HCT116 (cell line): ENCODE data around the gene STRBP. TPM values are rescaled to one million over a fixed set of nuclear protein-coding genes. Genes with fewer than 3 reads are reported as not detected.
"Not testable (repeated sequence)": the region's sequence is repeated elsewhere in the genome, so short reads cannot be mapped to it uniquely, and the experiment has no call there.

ENCODE experiments used
- ATAC-seq: fragments of 200-7000 bp; cut with Tn5 transposase; 2 replicates; pipeline ENCODE4 v1.9.1; 2020; ENCODE audit warnings: mild to moderate bottlenecking, moderate library complexity
- BruUV-seq: library from RNA; stranded (reverse); fragments of 400-500 nt; replicated peaks from 2 replicates; lab custom pipeline; 2021; lab: Mats Ljungman, UMichigan
- CTCF ChIA-PET: fragments of 300-600 bp; sonication (Branson Sonifier 250); formaldehyde crosslinking; loops from one replicate; lab custom pipeline; 2021; ENCODE audit warnings: antibody characterized with exemption; lab: Charles Lee
- POLR2A ChIA-PET: fragments of 300-600, 350-600 bp; sonication (Branson Sonifier 250); formaldehyde crosslinking; loops from one replicate; lab custom pipeline; 2021; ENCODE audit warnings: antibody characterized with exemption; lab: Charles Lee
- RAD21 ChIA-PET, 2 experiments: fragments of 300-600 bp; sonication (Branson Sonifier 250); formaldehyde crosslinking; loops; one replicate each; lab custom pipeline; 2023; ENCODE audit warnings: low total read pairs in 2 of 2; ENCODE audit not compliant: uncharacterized antibody in 2 of 2, unreplicated experiment in 2 of 2, low non-redundant PET in 1 of 2; lab: Charles Lee
- DNase-seq: peaks from one replicate; pipeline ENCODE4 v3.0.0-alpha.2; 2010; ENCODE audit warnings: low read depth, low spot score
- H2AFZ ChIP-seq: fragments of 200-600 bp; shearing (Covaris generic), sonication (generic); 2 replicates; pipeline ENCODE4 v1.6.1; 2017; ENCODE audit warnings: low read depth, mixed run types, mixed read lengths, antibody characterized with exemption, low read length; ENCODE audit not compliant: poor library complexity, severe bottlenecking
- H3K27ac ChIP-seq: 2 replicates; pipeline ENCODE4 v1.5.1; 2012; ENCODE audit warnings: low read depth, low read length
- H3K27me3 ChIP-seq: fragments of 200-600 bp; sonication (generic); 2 replicates; pipeline ENCODE4 v1.6.1; 2016; ENCODE audit warnings: mixed run types, low read length, mixed read lengths; ENCODE audit not compliant: insufficient read depth
- H3K36me3 ChIP-seq, 2 experiments: fragments of 200-500 bp in 1 of 2; fragments of 200-600 bp in 1 of 2; sonication (Bioruptor generic) in 1 of 2; sonication (generic) in 1 of 2; 2 replicates each; pipeline versions ENCODE4 v1.5.1 to v1.6.1; 2014 to 2016; ENCODE audit warnings: low read length in 2 of 2, inconsistent platforms in 1 of 2, mixed read lengths in 1 of 2, mixed run types in 1 of 2; ENCODE audit not compliant: insufficient read depth in 2 of 2, control insufficient read depth in 1 of 2
- H3K4me1 ChIP-seq, 2 experiments: fragments of 200-600 bp in 1 of 2; sonication (generic) in 1 of 2; 2 replicates each; pipeline versions ENCODE4 v1.5.1 to v1.6.1; 2012 to 2017; ENCODE audit warnings: low read length in 2 of 2, inconsistent platforms in 1 of 2, mild to moderate bottlenecking in 1 of 2, mixed read lengths in 1 of 2, mixed run types in 1 of 2, moderate library complexity in 1 of 2; ENCODE audit not compliant: insufficient read depth in 2 of 2, control insufficient read depth in 1 of 2
- H3K4me2 ChIP-seq: fragments of 200-600 bp; sonication (generic); 2 replicates; pipeline ENCODE4 v1.6.1; 2017; ENCODE audit warnings: mixed run types, low read length, mixed read lengths
- H3K4me3 ChIP-seq, 2 experiments: fragments of 200-600 bp in 1 of 2; sonication (generic) in 1 of 2; replicated peaks in 1 of 2; 2 replicates each; pipeline ENCODE4 v1.5.1; 2011 to 2016; ENCODE audit warnings: low read length in 2 of 2, control low read depth in 1 of 2, low read depth in 1 of 2, mild to moderate bottlenecking in 1 of 2, mixed read lengths in 1 of 2, mixed run types in 1 of 2
- H3K79me2 ChIP-seq: fragments of 200-600 bp; sonication (generic); 2 replicates; pipeline ENCODE4 v1.6.1; 2017; ENCODE audit warnings: mild to moderate bottlenecking, mixed run types, low read length, moderate library complexity, mixed read lengths; ENCODE audit not compliant: insufficient read depth
- H3K9ac ChIP-seq: fragments of 200-600 bp; sonication (generic); 2 replicates; pipeline ENCODE4 v1.6.1; 2016; ENCODE audit warnings: low read length, mixed read lengths
- H3K9me2 ChIP-seq: fragments of 200-600 bp; sonication (generic), shearing (Covaris generic); 2 replicates; pipeline ENCODE4 v1.6.1; 2017; ENCODE audit warnings: mixed run types, mild to moderate bottlenecking, moderate library complexity; ENCODE audit not compliant: insufficient read depth
- H3K9me3 ChIP-seq, 2 experiments: fragments of 200-500 bp in 1 of 2; fragments of 200-600 bp in 1 of 2; sonication (Bioruptor generic) in 1 of 2; sonication (generic) in 1 of 2; 2 replicates each; pipeline ENCODE4 v1.6.1; 2014 to 2017; ENCODE audit warnings: low read length in 2 of 2, mixed read lengths in 2 of 2, inconsistent platforms in 1 of 2, low read depth in 1 of 2, mild to moderate bottlenecking in 1 of 2, mixed run types in 1 of 2, moderate library complexity in 1 of 2; ENCODE audit not compliant: control insufficient read depth in 1 of 2, insufficient read depth in 1 of 2
- H4K20me1 ChIP-seq: fragments of 200-600 bp; sonication (generic), shearing (Covaris generic); 2 replicates; pipeline ENCODE4 v1.6.1; 2017; ENCODE audit warnings: mixed run types, mild to moderate bottlenecking, moderate library complexity; ENCODE audit not compliant: insufficient read depth
- CBX3 ChIP-seq: IDR thresholded peaks from 2 replicates; pipeline ENCODE4 v1.6.1; 2012; ENCODE audit warnings: low read depth
- EZH2phosphoT487 ChIP-seq: fragments of 200-600 bp; IDR thresholded peaks from 2 replicates; pipeline ENCODE4 v1.6.1; 2018; ENCODE audit warnings: antibody characterized with exemption, borderline replicate concordance
- FOSL1 ChIP-seq: IDR thresholded peaks from 2 replicates; pipeline ENCODE4 v1.6.1; 2012; ENCODE audit warnings: low read depth
- JUND ChIP-seq: IDR thresholded peaks from 2 replicates; pipeline ENCODE4 v1.6.1; 2012
- MAX ChIP-seq: IDR thresholded peaks from 2 replicates; pipeline ENCODE4 v1.6.1; 2012
- POLR2AphosphoS5 ChIP-seq: IDR thresholded peaks from 2 replicates; pipeline ENCODE4 v1.6.1; 2011; ENCODE audit warnings: mild to moderate bottlenecking, low read depth, low read length, moderate library complexity
- SIN3A ChIP-seq: IDR thresholded peaks from 2 replicates; pipeline ENCODE4 v1.6.1; 2012; ENCODE audit warnings: low read depth
- intact Hi-C: fragments of 100-400 bp; cut with micrococcal nuclease; formaldehyde crosslinking; loops from 2 replicates; pipeline ENCODE4 v1.10.0; 2022
- total RNA-seq: library from RNA; stranded (reverse); gene quantifications from one replicate; pipeline ENCODE4 v1.2.1, GENCODE V29; 2021; ENCODE audit not compliant: unreplicated experiment

The STRBP gene
- total RNA-seq, 1 experiment from 2014 or later: 30.4 TPM

GRCh38 chr9:123201083-123201482, 67.3 kb downstream of the STRBP start:
- Histone ChIP-seq H3K4me3 (no peak overlapping the region), H3K9ac (no peak overlapping the region), H4K20me1 (no peaks in the 10 kb centered on the region), H3K27ac (no peak overlapping the region), H2AFZ (no peak overlapping the region), H3K4me2 (no peak overlapping the region), H3K79me2 (no peaks in the 10 kb centered on the region; the same call in 1 of the 2 replicates), H3K27me3 (no peaks in the 10 kb centered on the region), H3K4me1 (no peaks in the 10 kb centered on the region), H3K36me3 (no peaks in the 10 kb centered on the region), H3K9me2 (no peaks in the 10 kb centered on the region), H3K9me3 (no peaks in the 10 kb centered on the region)
- DNase-seq (no peak), ATAC-seq (no peak)
- BruUV-seq: no TSS peak
- CTCF ChIA-PET: no interaction called here
- TF ChIP-seq EZH2phosphoT487 (no peak), CBX3 (no peak), MAX (no peak), SIN3A (no peak), POLR2AphosphoS5 (no peak), FOSL1 (no peak), JUND (no peak)
- POLR2A ChIA-PET: no interaction called here
- RAD21 ChIA-PET: no interaction called here
- intact Hi-C loops: no loop called here

- POLR2A ChIA-PET: not testable (repeated sequence)
Measured at GRCh38 chr9:123200469-123200868, 67.9 kb downstream of the STRBP start.

More at GRCh38 chr9:123200469-123200868, 67.9 kb downstream of the STRBP start:
- ATAC-seq, H3K4me2 ChIP-seq, CTCF ChIA-PET, H3K27ac ChIP-seq, intact Hi-C loops, RAD21 ChIA-PET, H3K9me3 ChIP-seq, H2AFZ ChIP-seq, H3K4me1 ChIP-seq, H3K9ac ChIP-seq, H4K20me1 ChIP-seq, H3K9me2 ChIP-seq, H3K36me3 ChIP-seq, DNase-seq, H3K4me3 ChIP-seq, H3K27me3 ChIP-seq, BruUV-seq, H3K79me2 ChIP-seq: not testable (repeated sequence)
